ENCODE results near the gene GFI1B.

Gene GFI1B

DNA sequence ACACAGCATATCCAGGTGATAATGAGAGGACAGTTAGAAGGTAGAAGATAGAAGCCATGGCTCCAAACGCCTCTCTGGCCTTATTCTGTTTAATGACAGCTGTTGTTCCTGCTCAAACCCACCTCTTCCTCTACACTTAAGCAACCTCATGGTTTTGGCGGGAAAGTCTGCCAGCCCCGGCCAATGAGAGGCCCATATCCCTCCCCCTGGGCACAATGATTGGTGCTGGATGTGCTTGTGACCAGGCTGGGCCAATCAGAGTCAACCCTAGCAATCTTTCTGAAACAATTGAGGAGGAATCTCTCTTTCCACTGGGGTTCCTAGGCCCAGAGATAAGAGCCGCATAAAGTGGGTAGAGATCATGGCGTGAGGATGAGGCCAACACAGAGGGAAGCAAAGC, 4.8 kb upstream of the GFI1B start:
- in situ Hi-C loops (cut with HindIII; ENCODE audit: low pct_unique_long_range_greater_than_20kb, low sequenced_read_pairs): no loop called here
- TF ChIP-seq JUND (IDR thresholded peaks at IDR 0.05; ENCODE audit: low read depth): no peak
- DNase-seq (ENCODE audit: low read depth in 1 of 2, low spot score in 1 of 2): peak in 1 of 2 experiments; percentile 67

DNA sequence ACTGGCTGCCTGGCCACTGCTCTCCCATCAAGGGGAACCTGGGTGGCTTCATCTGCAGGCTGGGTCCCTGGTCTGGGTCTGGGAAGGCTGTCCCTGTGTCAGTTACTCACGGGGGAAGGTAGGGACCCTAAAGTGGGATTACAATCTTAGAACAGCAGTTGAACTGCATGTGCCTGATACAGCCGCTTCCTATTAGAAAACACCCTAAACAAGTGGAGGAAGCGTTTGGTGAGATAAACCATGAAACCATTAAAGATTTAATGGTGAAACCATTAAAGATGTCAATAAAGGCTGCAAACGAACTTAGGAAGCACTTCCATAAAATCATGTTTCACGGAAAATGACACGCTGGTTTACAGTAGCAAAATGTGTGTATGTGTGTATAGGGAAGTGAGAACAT, 2.5 kb upstream of the GFI1B start:
- DNase-seq (ENCODE audit: low read depth in 1 of 2, low spot score in 1 of 2): no peak
- in situ Hi-C loops (cut with HindIII; ENCODE audit: low pct_unique_long_range_greater_than_20kb, low sequenced_read_pairs): no loop called here
- TF ChIP-seq JUND (IDR thresholded peaks at IDR 0.05; ENCODE audit: low read depth): no peak

DNA sequence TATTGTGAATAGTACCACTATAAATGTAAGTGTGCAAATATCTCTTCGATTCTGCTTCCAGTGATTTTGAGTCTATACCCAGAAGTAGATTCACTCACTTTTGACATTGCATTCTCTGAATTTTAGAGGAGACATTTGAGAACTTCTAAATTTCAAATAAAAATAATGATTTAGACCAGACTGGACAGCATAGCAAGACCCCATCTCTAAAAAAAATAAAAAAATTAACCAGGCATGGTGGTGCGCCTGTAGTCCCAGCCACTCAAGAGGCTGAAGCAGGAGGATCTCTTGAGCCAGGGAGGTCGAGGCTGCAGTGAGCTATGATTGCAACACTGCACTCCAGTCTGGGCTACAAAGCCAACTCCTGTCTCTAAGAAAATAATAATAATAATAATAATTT, 1.9 kb upstream of the GFI1B start:
- no peak for DNase-seq (ENCODE audit: low read depth in 1 of 2, low spot score in 1 of 2)
- in situ Hi-C loops (cut with HindIII; ENCODE audit: low pct_unique_long_range_greater_than_20kb, low sequenced_read_pairs): no loop called here
- TF ChIP-seq JUND (IDR thresholded peaks at IDR 0.05; ENCODE audit: low read depth): no peak

DNA sequence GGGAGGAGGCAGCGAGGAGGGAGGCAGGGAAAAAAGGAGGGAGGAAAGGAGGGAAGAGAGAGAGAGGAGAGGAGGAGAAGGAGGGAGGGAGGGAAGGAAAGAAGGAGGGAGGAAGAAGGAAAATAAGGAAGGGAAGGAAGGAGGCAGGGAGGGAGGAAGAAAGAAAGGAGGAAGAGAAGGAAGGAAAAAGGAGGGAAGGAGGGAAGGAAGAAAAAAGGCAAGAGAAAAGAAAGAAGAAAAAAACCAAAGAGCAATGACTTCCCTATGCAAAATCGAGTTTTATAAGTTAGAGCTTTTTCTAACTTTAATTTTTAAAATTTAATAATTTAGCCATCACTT, 413 bp upstream of the GFI1B start:
- TF ChIP-seq JUND (IDR thresholded peaks at IDR 0.05; ENCODE audit: low read depth): no peak
- in situ Hi-C loops (cut with HindIII; ENCODE audit: low pct_unique_long_range_greater_than_20kb, low sequenced_read_pairs): no loop called here
- DNase-seq (ENCODE audit: low read depth in 1 of 2, low spot score in 1 of 2): no peak

DNA sequence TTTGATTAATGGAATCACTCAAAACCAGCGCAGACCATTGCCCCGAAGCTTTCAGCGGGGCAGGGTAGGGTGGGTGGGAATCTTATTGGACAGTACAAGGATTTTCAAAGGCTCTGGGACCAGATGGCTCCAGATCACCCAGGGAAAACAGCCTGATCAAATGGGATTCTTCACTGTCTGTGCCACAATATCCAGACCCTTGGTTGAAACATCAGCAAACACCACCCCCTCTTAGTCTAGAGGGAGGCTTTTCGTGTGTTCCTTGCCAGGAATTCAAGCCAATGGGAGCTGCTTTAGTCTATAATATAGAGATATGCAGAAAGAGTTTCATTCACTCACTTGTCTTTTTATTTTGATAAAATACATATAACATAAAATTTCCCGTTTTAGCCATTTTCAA, 1.7 kb downstream of the GFI1B start:
- in situ Hi-C loops (cut with HindIII; ENCODE audit: low pct_unique_long_range_greater_than_20kb, low sequenced_read_pairs): no loop called here
- TF ChIP-seq JUND (IDR thresholded peaks at IDR 0.05; ENCODE audit: low read depth): no peak
- DNase-seq (ENCODE audit: low read depth in 1 of 2, low spot score in 1 of 2): no peak

DNA sequence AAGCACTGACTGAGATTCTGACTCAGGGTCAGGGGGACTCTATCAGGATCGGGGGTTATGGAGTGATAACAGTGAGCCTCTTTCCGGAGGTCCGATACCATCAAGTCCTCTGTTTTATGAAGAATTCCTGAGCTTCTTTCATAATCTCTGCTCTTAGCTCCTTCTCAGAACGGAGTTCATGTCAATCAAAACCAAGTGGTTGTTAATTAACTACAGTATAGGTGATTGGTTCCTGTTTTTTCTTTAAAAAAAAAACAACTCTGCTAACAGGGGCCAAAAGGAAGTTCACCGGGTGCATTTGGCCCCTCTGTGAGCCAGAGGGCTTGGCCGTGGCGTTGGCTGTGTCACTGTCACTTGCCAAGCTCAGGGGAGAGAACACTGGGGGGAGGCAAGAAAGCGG, 4.0 kb downstream of the GFI1B start:
- DNase-seq (ENCODE audit: low read depth in 1 of 2, low spot score in 1 of 2): no peak
- in situ Hi-C loops (cut with HindIII; ENCODE audit: low pct_unique_long_range_greater_than_20kb, low sequenced_read_pairs): no loop called here
- no peak for TF ChIP-seq JUND (IDR thresholded peaks at IDR 0.05; ENCODE audit: low read depth)

DNA sequence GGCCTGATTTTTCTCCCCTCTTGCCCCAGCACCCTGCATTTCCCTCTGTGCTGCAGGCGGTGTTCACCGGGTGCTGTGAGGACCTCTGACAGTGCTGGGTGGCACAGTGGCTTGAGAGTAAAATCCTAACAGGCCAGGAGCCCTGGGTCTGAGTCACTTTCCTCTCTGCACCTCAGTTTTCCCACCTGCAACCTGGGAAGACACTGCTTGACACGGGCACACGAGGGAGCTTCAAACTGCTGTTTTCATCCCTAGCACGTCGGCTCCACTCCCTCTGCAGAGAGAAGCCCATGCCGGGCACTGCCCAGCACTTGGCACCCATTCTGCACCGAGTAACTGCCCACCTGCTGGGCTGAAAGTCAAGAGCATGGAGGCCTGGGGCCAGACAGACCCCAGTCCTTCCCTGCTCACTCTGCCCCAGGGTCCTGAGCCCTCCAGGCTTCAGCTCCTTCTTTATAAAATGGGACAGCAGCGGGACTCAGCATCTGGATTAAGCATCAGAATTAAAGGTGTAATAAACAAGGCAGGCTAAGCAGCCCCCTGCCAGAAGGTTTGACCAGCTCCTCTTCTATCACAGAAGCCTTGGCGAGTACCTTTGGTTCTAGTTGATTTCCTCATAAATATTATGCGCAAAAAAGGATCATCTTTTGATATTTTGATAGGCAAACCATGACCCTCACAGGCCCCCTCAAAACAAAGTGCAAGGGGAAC, 5.2 kb downstream of the GFI1B start:
- TF ChIP-seq JUND (IDR thresholded peaks at IDR 0.05; ENCODE audit: low read depth): no peak
- in situ Hi-C loops (cut with HindIII; ENCODE audit: low pct_unique_long_range_greater_than_20kb, low sequenced_read_pairs): no loop called here
- DNase-seq (ENCODE audit: low read depth in 1 of 2, low spot score in 1 of 2): no peak

DNA sequence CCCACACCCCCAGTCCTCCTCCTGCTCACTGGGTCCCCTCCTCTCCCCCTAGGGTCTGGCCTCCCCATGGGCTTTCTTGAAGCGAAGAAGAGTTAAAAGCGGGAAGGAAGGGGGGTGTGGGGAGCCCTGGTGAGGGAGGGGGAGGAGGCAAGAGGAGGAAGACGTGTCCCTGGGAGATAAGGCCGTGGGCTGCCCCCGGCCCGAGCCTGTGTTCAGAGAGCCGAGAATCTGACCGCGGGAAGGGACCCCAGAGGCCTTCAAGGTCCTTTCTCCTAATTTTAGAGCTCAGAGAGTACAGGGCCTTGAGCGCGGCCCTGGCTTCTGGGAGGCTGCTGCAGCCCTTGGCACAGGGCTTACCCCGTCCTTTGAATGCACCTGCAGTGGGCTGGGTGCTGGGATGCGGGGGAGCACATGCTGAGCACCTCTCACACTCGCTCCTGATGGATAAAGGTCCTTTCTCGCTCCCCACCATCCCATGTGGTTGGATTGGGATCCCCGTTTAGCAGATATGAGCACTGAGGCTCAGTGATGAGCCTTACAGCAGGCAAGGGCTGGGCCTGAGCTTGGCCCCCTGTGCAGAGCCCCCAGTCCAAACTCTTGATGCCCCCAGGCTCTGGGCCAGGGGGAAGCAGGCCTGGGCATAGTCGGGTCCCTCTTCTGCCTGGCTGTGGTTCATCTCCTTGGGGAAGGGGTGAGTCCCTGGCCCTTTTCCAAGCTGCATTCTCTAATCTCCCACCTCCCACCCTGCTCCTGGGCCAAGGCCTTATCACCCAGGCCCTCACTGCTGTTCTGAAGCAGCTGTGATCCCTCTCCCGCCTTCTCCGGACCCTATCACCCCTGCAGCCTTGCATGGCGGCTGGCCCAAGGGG, 5.9 kb downstream of the GFI1B start:
- no peak for TF ChIP-seq JUND (IDR thresholded peaks at IDR 0.05; ENCODE audit: low read depth)
- no peak for DNase-seq (ENCODE audit: low read depth in 1 of 2, low spot score in 1 of 2)
- in situ Hi-C loops (cut with HindIII; ENCODE audit: low pct_unique_long_range_greater_than_20kb, low sequenced_read_pairs): no loop called here

DNA sequence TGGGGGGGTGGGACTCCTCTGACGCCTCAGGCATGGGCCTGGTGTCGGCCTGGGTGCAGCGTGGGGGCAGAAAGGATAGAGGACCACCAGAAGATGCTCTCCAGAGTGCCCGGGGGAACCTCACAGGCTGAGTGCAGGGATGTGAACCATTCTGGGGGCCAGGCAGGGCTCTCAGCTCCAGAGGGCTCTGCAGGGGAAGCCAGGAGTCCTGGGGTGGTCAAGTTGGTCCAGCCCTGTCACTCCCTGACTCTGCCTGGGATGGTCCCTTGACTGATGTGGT, 6.5 kb downstream of the GFI1B start:
- DNase-seq (ENCODE audit: low read depth in 1 of 2, low spot score in 1 of 2): no peak
- in situ Hi-C loops (cut with HindIII; ENCODE audit: low pct_unique_long_range_greater_than_20kb, low sequenced_read_pairs): no loop called here
- no peak for TF ChIP-seq JUND (IDR thresholded peaks at IDR 0.05; ENCODE audit: low read depth)

DNA sequence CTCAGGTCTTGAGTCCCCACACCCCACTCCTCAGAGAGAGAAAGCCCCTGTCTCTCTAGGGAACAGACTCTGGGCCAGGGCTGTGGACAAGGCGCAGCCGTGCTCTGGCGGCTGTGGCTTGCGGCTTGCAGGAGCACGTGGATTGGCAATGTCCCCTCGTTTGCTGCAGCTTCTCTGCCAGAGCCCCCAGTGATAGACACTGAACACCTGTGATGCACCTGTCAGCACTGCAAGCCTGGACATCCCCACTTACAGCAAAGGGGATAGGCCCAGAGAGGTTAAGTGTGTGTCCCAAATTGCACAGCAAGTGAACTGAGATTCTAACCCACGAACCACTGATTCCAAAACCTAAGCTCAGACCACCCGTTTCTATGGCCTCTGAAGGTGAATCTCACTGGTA, 7.0 kb downstream of the GFI1B start:
- no peak for DNase-seq (ENCODE audit: low read depth in 1 of 2, low spot score in 1 of 2)
- no peak for TF ChIP-seq JUND (IDR thresholded peaks at IDR 0.05; ENCODE audit: low read depth)
- in situ Hi-C loops (cut with HindIII; ENCODE audit: low pct_unique_long_range_greater_than_20kb, low sequenced_read_pairs): no loop called here

DNA sequence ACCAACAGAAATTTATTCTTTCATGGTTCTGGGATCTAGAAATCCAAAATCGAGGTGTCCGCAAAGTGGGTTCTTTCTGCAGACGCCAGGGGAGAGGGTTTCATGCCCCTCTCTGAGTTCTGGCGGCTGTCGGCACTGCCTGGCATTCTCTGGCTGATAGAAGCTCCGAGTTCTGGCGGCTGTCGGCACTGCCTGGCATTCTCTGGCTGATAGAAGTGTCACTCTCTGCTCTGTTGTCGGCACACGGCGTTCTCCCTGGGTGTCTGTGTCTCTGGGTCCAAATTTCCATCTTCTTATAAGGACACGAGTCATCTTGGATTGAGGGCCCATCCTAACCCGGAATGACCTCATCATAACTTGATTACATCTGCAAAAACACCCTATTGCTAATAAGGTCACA, 7.6 kb downstream of the GFI1B start:
- no peak for DNase-seq (ENCODE audit: low read depth in 1 of 2, low spot score in 1 of 2)
- no peak for TF ChIP-seq JUND (IDR thresholded peaks at IDR 0.05; ENCODE audit: low read depth)
- in situ Hi-C loops (cut with HindIII; ENCODE audit: low pct_unique_long_range_greater_than_20kb, low sequenced_read_pairs): no loop called here

DNA sequence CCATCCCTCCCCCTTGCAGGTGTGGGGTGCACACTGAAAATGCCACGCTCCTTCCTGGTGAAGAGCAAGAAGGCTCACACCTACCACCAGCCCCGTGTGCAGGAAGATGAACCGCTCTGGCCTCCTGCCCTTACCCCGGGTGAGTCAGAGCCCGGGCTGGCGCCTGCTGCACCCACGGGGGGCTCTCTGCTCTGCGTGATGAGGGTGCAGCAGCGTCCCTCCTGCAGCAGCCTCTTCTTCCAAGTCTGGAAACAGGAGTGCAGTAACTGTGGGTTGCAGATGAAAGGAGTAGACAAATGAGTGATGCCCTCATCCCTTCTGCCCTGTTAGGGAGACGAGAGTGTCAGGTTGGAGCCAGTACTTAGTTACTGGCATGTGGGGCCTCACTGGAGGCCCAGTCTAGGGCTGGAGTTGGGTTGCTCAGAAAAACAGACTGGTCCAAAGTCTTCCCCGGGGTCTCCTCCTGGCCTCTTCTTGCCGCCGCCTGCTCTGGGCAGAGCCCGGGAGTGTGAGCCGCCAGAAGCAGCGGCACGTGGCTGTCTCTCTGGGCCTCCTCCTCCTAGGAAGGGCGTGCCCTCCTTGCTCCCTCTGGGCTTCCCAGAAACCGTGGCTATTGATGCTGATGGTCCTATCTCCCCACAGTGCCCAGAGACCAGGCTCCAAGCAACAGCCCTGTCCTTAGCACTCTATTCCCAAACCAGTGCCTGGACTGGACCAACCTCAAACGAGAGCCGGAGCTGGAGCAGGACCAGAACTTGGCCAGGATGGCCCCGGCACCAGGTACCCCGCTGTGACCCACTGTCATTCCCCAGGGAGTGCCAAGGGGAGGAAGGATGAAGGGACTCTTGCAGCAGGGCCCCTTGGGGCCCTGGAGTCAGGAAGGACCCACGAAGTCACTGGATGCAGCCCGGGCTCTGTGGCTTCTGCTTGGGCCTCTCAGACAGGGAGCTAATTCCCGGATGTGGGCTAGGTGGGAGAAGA, 8.4 kb downstream of the GFI1B start:
- no peak for TF ChIP-seq JUND (IDR thresholded peaks at IDR 0.05; ENCODE audit: low read depth)
- DNase-seq (ENCODE audit: low read depth in 1 of 2, low spot score in 1 of 2): no peak
- in situ Hi-C loops (cut with HindIII; ENCODE audit: low pct_unique_long_range_greater_than_20kb, low sequenced_read_pairs): no loop called here
